NCI-H82 treated with DMSO at 0.1 percent for 48 hours (cell line): ENCODE measurements around the gene PATL1.

ENCODE experiments used
- DNase-seq: peaks from one replicate; lab custom pipeline; 2025; ENCODE audit not compliant: unreplicated experiment; lab: John Stamatoyannopoulos, UW

The PATL1 gene

GRCh38 chr11:59615637-59616395 lies 53.0 kb downstream of the PATL1 start, which contains the start of gene OSBP:
OSBP (minus strand) TSS chr11:59615774; CDS start chr11:59615664, 110 bp downstream.
- DNase-seq, result peak; percentile 99

- DNase-seq, result no peak
Measured at GRCh38 chr11:59615120-59615636, 53.7 kb downstream of the PATL1 start.

- DNase-seq, result no peak
Measured at GRCh38 chr11:59614277-59615119, 54.3 kb downstream of the PATL1 start.

- DNase-seq, result no peak
Measured at GRCh38 chr11:59611570-59612565, 57.0 kb downstream of the PATL1 start.

GRCh38 chr11:59610289-59610688 lies 58.5 kb downstream of the PATL1 start:
- no peak for DNase-seq

- DNase-seq, result no peak
Measured at GRCh38 chr11:59607703-59608454, 61.0 kb downstream of the PATL1 start.

GRCh38 chr11:59602432-59602831 lies 66.4 kb downstream of the PATL1 start:
- DNase-seq, result no peak

GRCh38 chr11:59601788-59602187 lies 67.0 kb downstream of the PATL1 start:
- no peak for DNase-seq

GRCh38 chr11:59600636-59601035 lies 68.2 kb downstream of the PATL1 start:
- DNase-seq, result no peak

GRCh38 chr11:59600234-59600633 lies 68.6 kb downstream of the PATL1 start:
- no peak for DNase-seq

GRCh38 chr11:59598961-59599360 lies 69.9 kb downstream of the PATL1 start:
- DNase-seq, result no peak
